ENCODE measurements around the gene MYEF2. TPM values are rescaled to one million over a fixed set of nuclear protein-coding genes. Genes with fewer than 3 reads are reported as not detected.
A peak's percentile ranks its signal among the peaks of the same experiment; 100 is the strongest.

MYEF2 gene
- 20.1 TPM for total RNA-seq

- DNase-seq (ENCODE audit: low spot score) = peak; percentile 64
Observed at GRCh38 chr15:48177766-48178647, at the start of gene MYEF2. MYEF2 (minus strand) TSS chr15:48178295; CDS start chr15:48178237, 58 bp downstream.

DNA sequence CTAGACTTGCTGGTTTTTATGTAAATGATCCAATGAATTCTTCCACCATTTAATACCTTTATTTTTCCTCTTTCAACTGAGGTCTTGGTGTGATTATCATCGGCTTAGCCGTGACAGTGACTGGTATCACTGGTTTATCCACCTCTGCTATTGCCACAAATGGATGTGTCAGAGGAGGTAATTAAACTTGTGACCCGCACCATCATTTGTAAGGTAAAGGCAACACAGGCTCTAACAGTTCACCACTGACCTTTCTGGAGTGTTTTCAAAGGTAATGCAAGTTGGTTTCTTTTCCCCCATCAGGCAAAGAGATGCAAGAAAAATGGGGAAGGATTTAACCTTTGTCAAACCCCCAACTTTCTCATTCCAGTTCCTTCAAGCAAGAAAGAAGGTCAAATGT is 47.7 kb upstream of the MYEF2 start:
- no peak for DNase-seq (ENCODE audit: low spot score)

GRCh38 chr15:48222627-48223026 is 44.5 kb upstream of the MYEF2 start:
- no peak for DNase-seq (ENCODE audit: low spot score)

- DNase-seq (ENCODE audit: low spot score) = no peak
Observed at GRCh38 chr15:48221885-48222284, 43.8 kb upstream of the MYEF2 start.

- DNase-seq (ENCODE audit: low spot score) = no peak
Observed at GRCh38 chr15:48221261-48221660, 43.2 kb upstream of the MYEF2 start.

DNA sequence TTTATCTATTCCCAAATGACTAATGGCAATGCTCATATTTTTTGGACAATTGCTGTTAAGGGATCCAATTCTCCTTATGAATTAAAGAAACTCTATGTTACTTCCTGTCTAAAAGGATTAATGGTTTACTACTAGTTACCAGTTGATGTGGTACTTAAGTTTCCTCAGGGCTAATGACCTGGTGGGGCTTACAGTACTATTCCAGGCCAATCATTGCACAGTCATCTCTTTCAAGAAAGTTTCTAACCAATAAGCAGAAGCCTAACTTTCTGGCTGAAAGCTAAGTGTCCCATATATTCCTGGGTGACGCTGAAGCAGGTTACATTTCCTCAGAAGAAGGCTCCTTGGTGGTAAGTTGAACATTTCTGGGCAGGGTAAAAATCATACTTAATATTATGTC is 27.9 kb upstream of the MYEF2 start, which contains the start of gene SLC12A1:
Gene SLC12A1, plus strand, starts transcription at position 322 of the 400 bp plus-strand sequence. CDS start 1,418 bp downstream, outside the sequence.
- DNase-seq (ENCODE audit: low spot score) = no peak

GRCh38 chr15:48202068-48202467 is 24.0 kb upstream of the MYEF2 start:
- DNase-seq (ENCODE audit: low spot score) = no peak

- DNase-seq (ENCODE audit: low spot score) = no peak
Observed at GRCh38 chr15:48191574-48192225, 13.6 kb upstream of the MYEF2 start, which contains the start of gene CTXN2. CTXN2 (plus strand) TSS chr15:48191665; CDS start chr15:48201301, 9,636 bp downstream.

DNA sequence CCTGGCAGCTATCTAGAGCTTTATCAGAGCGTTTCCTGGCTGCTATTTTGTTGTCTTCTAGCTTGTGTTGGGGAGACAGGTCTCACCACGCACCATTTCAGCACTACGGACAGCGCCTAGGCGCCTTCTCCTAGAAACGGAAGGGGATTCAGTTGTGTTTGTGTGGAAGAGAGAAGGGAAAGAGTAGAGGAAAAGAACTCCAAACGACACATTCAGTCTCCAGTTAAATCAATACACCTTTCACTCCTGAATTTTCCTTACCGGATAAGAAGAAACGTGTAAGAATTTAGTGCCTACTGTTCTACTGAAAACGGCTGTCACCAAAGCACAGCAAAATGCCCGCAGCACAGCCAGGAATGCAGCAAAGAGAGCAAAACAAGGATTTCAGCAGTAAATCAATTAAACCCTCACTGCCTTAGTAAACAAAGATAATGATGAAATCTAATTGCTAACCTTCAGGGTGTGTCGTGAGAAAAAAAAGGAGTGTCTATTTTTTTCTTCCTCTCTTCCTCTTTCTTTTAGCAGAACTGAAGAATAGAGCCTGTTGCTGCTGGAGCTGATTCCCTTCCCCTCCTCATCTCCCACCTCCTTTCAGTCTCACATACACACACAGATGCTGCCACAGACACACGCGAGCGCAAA is 13.0 kb upstream of the MYEF2 start:
- DNase-seq (ENCODE audit: low spot score) = peak; percentile 66

DNA sequence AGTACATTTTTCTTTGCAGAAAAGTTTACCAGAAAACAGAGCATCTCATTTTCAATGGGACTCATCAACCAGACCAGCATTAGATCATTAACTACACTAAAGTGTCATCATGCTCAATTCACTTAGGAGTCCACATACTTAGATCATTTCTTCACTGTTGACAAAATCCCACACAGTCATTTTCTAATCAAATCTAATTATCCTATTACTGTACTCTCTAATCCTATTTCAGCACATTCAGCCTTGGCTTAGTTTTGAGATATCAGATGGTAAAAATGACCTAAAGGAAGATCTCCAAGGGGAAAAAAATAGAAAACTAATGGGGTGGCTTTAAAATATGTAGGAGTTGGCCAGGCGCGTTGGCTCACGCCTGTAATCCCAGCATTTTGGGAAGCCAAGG is 8.2 kb upstream of the MYEF2 start:
- DNase-seq (ENCODE audit: low spot score) = no peak

DNA sequence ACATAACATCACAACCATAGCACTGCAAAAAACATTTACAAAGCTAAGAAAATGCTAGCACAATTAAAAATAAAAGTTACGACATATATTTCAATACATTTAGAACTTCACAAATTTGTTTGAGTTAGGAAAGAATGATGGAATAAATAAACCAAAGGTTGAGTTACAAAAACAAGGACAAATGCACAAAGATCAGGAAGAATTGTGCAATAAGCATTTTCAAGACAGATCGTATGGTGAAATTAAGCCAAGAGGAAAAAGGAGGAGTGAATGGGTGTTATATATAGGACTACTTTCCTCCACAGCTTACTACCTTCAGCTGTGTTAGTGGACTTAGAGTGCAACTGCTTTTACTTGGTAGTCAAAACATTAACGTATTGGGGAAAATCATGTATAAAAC is 7.4 kb upstream of the MYEF2 start:
- no peak for DNase-seq (ENCODE audit: low spot score)

- DNase-seq (ENCODE audit: low spot score) = no peak
Observed at GRCh38 chr15:48182749-48183148, 4.7 kb upstream of the MYEF2 start.

GRCh38 chr15:48178648-48178931 is 495 bp upstream of the MYEF2 start:
- no peak for DNase-seq (ENCODE audit: low spot score)

GRCh38 chr15:48177383-48177765 is 721 bp downstream of the MYEF2 start:
- no peak for DNase-seq (ENCODE audit: low spot score)

- no peak for DNase-seq (ENCODE audit: low spot score)
Observed at GRCh38 chr15:48176957-48177356, 1.1 kb downstream of the MYEF2 start.

DNA sequence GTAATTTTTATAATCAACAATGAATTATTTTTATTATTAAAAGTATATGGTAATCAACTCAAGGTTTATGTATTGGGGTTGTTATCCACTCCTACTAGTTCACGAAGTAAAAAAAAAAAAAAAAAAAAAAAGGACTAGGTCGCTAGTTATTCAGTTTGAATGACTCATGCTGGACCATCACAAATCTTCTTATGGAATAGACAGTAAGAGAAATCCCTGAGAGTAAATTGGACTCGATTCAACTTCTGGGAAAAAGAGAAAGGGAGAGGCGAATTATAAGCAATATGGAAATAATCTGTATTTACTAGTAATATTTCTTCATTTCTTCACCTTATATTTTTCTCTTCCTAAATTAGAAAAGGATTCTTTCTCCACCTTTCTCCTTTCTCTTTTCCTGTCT is 2.0 kb downstream of the MYEF2 start:
- DNase-seq (ENCODE audit: low spot score) = no peak

GRCh38 chr15:48175126-48175525 is 3.0 kb downstream of the MYEF2 start:
- DNase-seq (ENCODE audit: low spot score) = no peak

DNA sequence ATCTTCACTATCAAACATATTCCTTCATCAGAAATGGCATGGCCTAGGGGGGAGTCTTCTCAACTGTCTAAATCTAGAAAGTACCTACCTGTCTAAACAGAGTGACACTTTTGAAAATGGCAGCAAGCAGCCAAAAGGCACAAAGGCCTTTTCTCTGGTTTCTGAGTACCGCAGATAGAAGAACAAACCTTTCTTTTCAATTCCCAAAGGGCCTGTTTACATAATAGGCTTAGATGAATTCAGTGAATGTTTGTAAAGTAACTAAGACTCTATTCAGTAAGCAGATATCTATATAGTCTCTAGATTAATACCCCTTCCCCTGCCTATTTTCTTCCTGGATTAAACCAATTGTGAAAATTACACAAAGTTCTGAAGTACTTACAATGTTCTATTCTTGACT is 7.1 kb downstream of the MYEF2 start:
- DNase-seq (ENCODE audit: low spot score) = no peak

DNA sequence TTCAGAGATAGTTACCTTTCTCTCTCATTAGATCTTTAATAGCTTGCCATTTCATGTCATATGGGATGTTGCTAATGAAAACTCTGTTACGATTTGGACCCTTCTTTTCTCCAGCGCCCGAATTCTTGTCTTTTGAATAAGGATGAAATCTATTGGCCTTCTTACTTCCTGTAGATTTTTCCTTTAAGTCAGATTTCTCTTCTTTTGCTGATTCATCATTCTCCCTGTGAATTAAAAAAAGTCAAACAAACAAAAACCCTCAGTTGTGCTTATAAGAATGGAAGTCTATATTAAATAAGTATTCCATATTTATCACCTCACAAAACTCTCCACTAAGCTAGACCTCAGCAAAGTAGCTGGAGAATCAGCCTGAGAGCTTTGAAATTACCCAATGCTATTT is 9.5 kb downstream of the MYEF2 start:
- DNase-seq (ENCODE audit: low spot score) = no peak

- no peak for DNase-seq (ENCODE audit: low spot score)
Observed at GRCh38 chr15:48153526-48153925, 24.6 kb downstream of the MYEF2 start.

GRCh38 chr15:48149858-48150257 is 28.2 kb downstream of the MYEF2 start:
- DNase-seq (ENCODE audit: low spot score) = no peak

- no peak for DNase-seq (ENCODE audit: low spot score)
Observed at GRCh38 chr15:48147358-48147757, 30.7 kb downstream of the MYEF2 start.

GRCh38 chr15:48145923-48146322 is 32.2 kb downstream of the MYEF2 start:
- DNase-seq (ENCODE audit: low spot score) = no peak

Data from ureter (tissue), 1 donor.